Stimulated activated CD4-positive, alpha-beta T cell treated with anti-CD3 and anti-CD28 coated beads, Interleukin-4, amount 100 ng/mL, for 24 hours (primary cell): Measurements from ENCODE around the gene PLOD1.
A peak's percentile ranks its signal among the peaks of the same experiment; 100 is the strongest.

Source experiments
- DNase-seq: peaks from one replicate; pipeline ENCODE4 v3.0.0-alpha.2; 2020

Gene PLOD1

GRCh38 chr1:11942280-11942679, 7.8 kb downstream of the PLOD1 start:
- DNase-seq, result no peak

- DNase-seq, result no peak
Observed at GRCh38 chr1:11943619-11944018, 9.1 kb downstream of the PLOD1 start.

- DNase-seq, result no peak
Observed at GRCh38 chr1:11944358-11944931, 9.9 kb downstream of the PLOD1 start.

GRCh38 chr1:11946647-11947046, 12.1 kb downstream of the PLOD1 start:
- DNase-seq, result no peak

GRCh38 chr1:11948822-11949458, 14.4 kb downstream of the PLOD1 start:
- DNase-seq, result no peak

GRCh38 chr1:11951901-11952300, 17.4 kb downstream of the PLOD1 start:
- DNase-seq, result no peak

- DNase-seq, result no peak
Observed at GRCh38 chr1:11952455-11953109, 18.1 kb downstream of the PLOD1 start.

- DNase-seq, result no peak
Observed at GRCh38 chr1:11955221-11955620, 20.7 kb downstream of the PLOD1 start.

- DNase-seq, result no peak
Observed at GRCh38 chr1:11957398-11957797, 22.9 kb downstream of the PLOD1 start.

- no peak for DNase-seq
Observed at GRCh38 chr1:11957897-11958296, 23.4 kb downstream of the PLOD1 start.

GRCh38 chr1:11960276-11960675, 25.8 kb downstream of the PLOD1 start:
- DNase-seq, result no peak

- no peak for DNase-seq
Observed at GRCh38 chr1:11960715-11961114, 26.2 kb downstream of the PLOD1 start.

- no peak for DNase-seq
Observed at GRCh38 chr1:11961230-11961629, 26.7 kb downstream of the PLOD1 start.

- DNase-seq, result no peak
Observed at GRCh38 chr1:11963622-11964021, 29.1 kb downstream of the PLOD1 start.

GRCh38 chr1:11964656-11965055, 30.1 kb downstream of the PLOD1 start:
- no peak for DNase-seq

- no peak for DNase-seq
Observed at GRCh38 chr1:11967028-11967547, 32.6 kb downstream of the PLOD1 start.

- no peak for DNase-seq
Observed at GRCh38 chr1:11970441-11971185, 36.1 kb downstream of the PLOD1 start.

- DNase-seq, result no peak
Observed at GRCh38 chr1:11977625-11978024, 43.1 kb downstream of the PLOD1 start.

GRCh38 chr1:11978301-11978700, 43.8 kb downstream of the PLOD1 start:
- DNase-seq, result no peak

- DNase-seq, result no peak
Observed at GRCh38 chr1:11979028-11979850, 44.7 kb downstream of the PLOD1 start.

- peak; percentile 94 for DNase-seq
Observed at GRCh38 chr1:11979851-11980675, 45.5 kb downstream of the PLOD1 start, which contains the start of gene MFN2. Gene MFN2 (plus strand): TSS chr1:11980444. CDS start chr1:11989169, 8,725 bp downstream.

- no peak for DNase-seq
Observed at GRCh38 chr1:11980676-11980972, 46.1 kb downstream of the PLOD1 start.
